K562 (cell line): ENCODE data around the gene COL8A2. TPM values are rescaled to one million over a fixed set of nuclear protein-coding genes. Genes with fewer than 3 reads are reported as not detected.

Source experiments
- ATAC-seq: fragments of 200-7000 bp; cut with Tn5 transposase; 3 replicates; pipeline ENCODE4 v1.9.1; 2020; ENCODE audit warnings: moderate library complexity
- BruUV-seq: library from RNA; stranded (reverse); fragments of 400-500 nt; replicated peaks from 2 replicates; lab custom pipeline; 2021; lab: Mats Ljungman, UMichigan
- CTCF ChIA-PET: fragments of 300-600 bp; formaldehyde crosslinking; extraction: SDS; loops from one replicate; lab custom pipeline; 2021; ENCODE audit warnings: low intra/inter-chr PET ratio; lab: Yijun Ruan, JAX
- POLR2A ChIA-PET: fragments of 300-600, 350-650 bp; sonication (Branson Sonifier 250); formaldehyde crosslinking; extraction: SDS; loops from one replicate; lab custom pipeline; 2021; ENCODE audit warnings: antibody characterized with exemption, inconsistent platforms; lab: Yijun Ruan, JAX
- DNase-seq, 4 experiments: peaks; one replicate each; pipeline versions ENCODE4 v3.0.0 to v3.0.0-alpha.2; 2011 to 2018; ENCODE audit warnings: low spot score in 3 of 4, mixed read lengths in 3 of 4; ENCODE audit errors: extremely low read depth in 1 of 4
- FAIRE-seq: peaks from 2 replicates; lab custom pipeline; 2011; peaks lifted over from hg19 to GRCh38; lab: Jason Lieb, UNC
- H2AFZ ChIP-seq: 2 replicates; pipeline ENCODE4 v1.6.0; 2011; ENCODE audit warnings: low read depth, low read length, control low read depth, inconsistent platforms
- H3K27ac ChIP-seq: fragments of 200-600 bp; 3 replicates; pipeline ENCODE4 v1.8.0; 2011; ENCODE audit warnings: low read depth, mild to moderate bottlenecking, control low read depth, inconsistent platforms, low read length, moderate library complexity, mixed read lengths; ENCODE audit errors: extremely low read depth
- H3K27me3 ChIP-seq, 2 experiments: fragments of 300-600 bp in 1 of 2; 2 replicates in 1 of 2; 3 replicates in 1 of 2; pipeline versions ENCODE4 v1.6.0 to v1.8.0; 2011; ENCODE audit warnings: inconsistent platforms in 2 of 2, low read length in 2 of 2, mild to moderate bottlenecking in 1 of 2, mixed read lengths in 1 of 2, moderate library complexity in 1 of 2; ENCODE audit not compliant: control insufficient read depth in 2 of 2, insufficient read depth in 2 of 2
- H3K36me3 ChIP-seq: fragments of 300-600 bp; 3 replicates; pipeline ENCODE4 v1.8.0; 2011; ENCODE audit warnings: mild to moderate bottlenecking, low read length, inconsistent platforms; ENCODE audit not compliant: control insufficient read depth, insufficient read depth
- H3K4me1 ChIP-seq, 2 experiments: fragments of 200-600 bp in 1 of 2; replicated peaks in 1 of 2; 2 replicates in 1 of 2; 3 replicates in 1 of 2; pipeline versions ENCODE4 v1.5.1 to v1.8.0; 2011; ENCODE audit warnings: inconsistent platforms in 2 of 2, low read length in 2 of 2, mild to moderate bottlenecking in 1 of 2, mixed read lengths in 1 of 2, moderate library complexity in 1 of 2; ENCODE audit not compliant: control insufficient read depth in 2 of 2, insufficient read depth in 2 of 2
- H3K4me2 ChIP-seq: 2 replicates; pipeline ENCODE4 v1.6.1; 2011; ENCODE audit warnings: low read length, control low read depth, inconsistent platforms, mixed read lengths; ENCODE audit not compliant: insufficient read depth
- H3K4me3 ChIP-seq: fragments of 200-600 bp; sonication (generic), shearing (Covaris generic); 2 replicates; pipeline ENCODE4 v1.5.1; 2016; ENCODE audit warnings: control low read depth, inconsistent platforms
- H3K79me2 ChIP-seq: fragments of 200-600 bp; 3 replicates; pipeline ENCODE4 v1.8.0; 2011; ENCODE audit warnings: low read length, inconsistent platforms; ENCODE audit not compliant: control insufficient read depth, insufficient read depth
- H3K9ac ChIP-seq, 2 experiments: 2 replicates each; pipeline versions ENCODE4 v1.6.0 to v1.6.1; 2011; ENCODE audit warnings: low read depth in 2 of 2, low read length in 2 of 2, control low read depth in 1 of 2, inconsistent platforms in 1 of 2, mild to moderate bottlenecking in 1 of 2, mixed read lengths in 1 of 2; ENCODE audit not compliant: insufficient read depth in 1 of 2
- H3K9me1 ChIP-seq: one replicate; pipeline ENCODE4 v1.6.0; 2011; ENCODE audit warnings: inconsistent platforms, mild to moderate bottlenecking, low read length, moderate library complexity; ENCODE audit not compliant: control insufficient read depth, insufficient read depth
- H3K9me3 ChIP-seq: replicated peaks from 2 replicates; pipeline ENCODE4 v1.5.1; 2011; ENCODE audit warnings: low read depth, low read length, inconsistent platforms; ENCODE audit not compliant: control insufficient read depth, insufficient read depth
- H4K20me1 ChIP-seq: replicated peaks from 2 replicates; pipeline ENCODE4 v1.6.1; 2011; ENCODE audit warnings: low read length, inconsistent platforms, mixed read lengths; ENCODE audit not compliant: control insufficient read depth, insufficient read depth
- FOSL1 ChIP-seq: fragments of 200-800 bp; sonication (Bioruptor generic); conservative IDR thresholded peaks from 2 replicates; pipeline ENCODE4 v1.6.1; 2016; ENCODE audit warnings: missing genetic modification characterization, missing compliant biosample characterization
- JUN ChIP-seq, 2 experiments: sonication (generic) in 1 of 2; formaldehyde crosslinking in 1 of 2; IDR thresholded peaks; 2 replicates each; pipeline versions ENCODE4 v1.6.1 to v1.8.0; 2012 to 2022; ENCODE audit warnings: borderline replicate concordance in 2 of 2, mild to moderate bottlenecking in 2 of 2, improper control_type of control experiment in 1 of 2, low read depth in 1 of 2, low read length in 1 of 2, missing genetic modification reagents in 1 of 2
- KAT2B ChIP-seq: IDR thresholded peaks from one replicate; pipeline ENCODE4 v1.6.1; 2012; ENCODE audit warnings: low read depth, mild to moderate bottlenecking, control low read depth, inconsistent platforms, low read length, moderate library complexity
- PTRF ChIP-seq: fragments of 450-650 bp; IDR thresholded peaks from 2 replicates; pipeline ENCODE4 v1.6.1; 2016; ENCODE audit warnings: mild to moderate bottlenecking, missing genetic modification characterization, missing compliant biosample characterization
- SIX5 ChIP-seq, 2 experiments: IDR thresholded peaks; 2 replicates each; pipeline ENCODE4 v1.6.1; 2011; ENCODE audit warnings: low read length in 2 of 2, borderline replicate concordance in 1 of 2, low read depth in 1 of 2, mild to moderate bottlenecking in 1 of 2, moderate library complexity in 1 of 2; ENCODE audit not compliant: insufficient read depth in 1 of 2
- WGBS: fragments of 100-300 bp; shearing (Covaris generic); methylation state at CpG from one replicate; pipeline ENCODE4 v1.1.6; 2016; ENCODE audit warnings: low coverage, mixed read lengths; ENCODE audit not compliant: insufficient coverage; ENCODE audit errors: missing lambda C conversion rate; 5-methylcytosine and 5-hydroxymethylcytosine counted together
- in situ Hi-C: fragments of 300-500 bp; cut with MboI; formaldehyde crosslinking; loops from 4 replicates; pipeline ENCODE4 v1.15.0; 2018; ENCODE audit warnings: inconsistent platforms, mixed read lengths
- intact Hi-C: fragments of 100-400 bp; cut with micrococcal nuclease; formaldehyde crosslinking; loops from 2 replicates; pipeline ENCODE4 v1.14.2; 2022
- polyA plus RNA-seq, 8 experiments: library from polyadenylated mRNA; depleted of rRNA in 4 of 8; stranded (reverse) in 5 of 8; unstranded in 3 of 8; fragments of >200 nt; fragmentation: Nextera tagmentation in 2 of 8; fragmentation: Illumina TruSeq in 1 of 8; extraction: Ambion mirVana in 2 of 8; extraction: Trizol in 1 of 8; gene quantifications; 2 replicates each; pipeline versions ENCODE4 v1.2.1 to v1.2.3, GENCODE V29; 2011 to 2014; ENCODE audit warnings: inconsistent platforms in 1 of 8, missing spikeins in 1 of 8
- total RNA-seq, 7 experiments: library from RNA; depleted of rRNA in 6 of 7; stranded (reverse); fragments of >200 nt in 6 of 7; fragmentation: Illumina TruSeq in 2 of 7; extraction: Trizol in 2 of 7; gene quantifications; 2 replicates each; pipeline versions ENCODE4 v1.2.1 to v1.2.3, GENCODE V29; 2011 to 2021; ENCODE audit warnings: low replicate concordance in 1 of 7
- TF ChIP-seq, protein P1 (sequence below): sonication (generic); formaldehyde crosslinking; IDR thresholded peaks from 2 replicates; pipeline ENCODE4 v1.8.0; 2022; ENCODE audit warnings: missing genetic modification reagents, mild to moderate bottlenecking, borderline replicate concordance
- TF ChIP-seq, protein P2 (sequence below): fragments of 200-400 bp; formaldehyde crosslinking; IDR thresholded peaks from 2 replicates; pipeline ENCODE4 v1.6.1; 2017; ENCODE audit warnings: mild to moderate bottlenecking, low read depth, low read length, moderate library complexity
- TF ChIP-seq, protein P3 (sequence below), 2 experiments: fragments of 450-650 bp; IDR thresholded peaks; 2 replicates each; pipeline ENCODE4 v1.6.1; 2018; ENCODE audit warnings: mild to moderate bottlenecking in 2 of 2, low read depth in 1 of 2; ENCODE audit not compliant: partially characterized antibody in 2 of 2

Gene COL8A2
- total and polyA plus RNA-seq, 9 of the 15 experiments (the other 6 are each of a cell fraction or from before 2014, with no cell fraction given) = 0.03 to 0.14 (median 0.04) TPM; not detected in 5

DNA sequence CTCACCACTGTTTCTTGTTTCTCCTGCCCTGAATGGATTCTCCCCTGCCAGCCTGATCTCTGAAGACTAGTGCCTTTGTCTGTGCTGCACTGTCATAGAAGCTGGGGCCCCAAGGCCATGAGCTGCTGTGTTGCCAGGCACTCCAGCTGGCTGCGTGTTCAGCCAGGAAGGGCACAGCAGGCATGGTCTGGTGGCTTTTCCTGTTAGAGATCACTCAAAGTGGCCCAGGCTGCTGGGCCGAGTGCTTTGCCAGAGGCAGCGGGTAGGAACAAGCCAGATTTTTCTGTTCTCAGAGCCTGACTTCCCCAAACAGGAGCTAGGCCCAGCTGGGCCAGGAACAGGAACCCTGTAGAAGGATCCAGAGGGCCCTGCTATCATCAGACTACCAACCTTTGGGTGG, 31.1 kb downstream of the COL8A2 start:
- TF ChIP-seq, protein P1, sequence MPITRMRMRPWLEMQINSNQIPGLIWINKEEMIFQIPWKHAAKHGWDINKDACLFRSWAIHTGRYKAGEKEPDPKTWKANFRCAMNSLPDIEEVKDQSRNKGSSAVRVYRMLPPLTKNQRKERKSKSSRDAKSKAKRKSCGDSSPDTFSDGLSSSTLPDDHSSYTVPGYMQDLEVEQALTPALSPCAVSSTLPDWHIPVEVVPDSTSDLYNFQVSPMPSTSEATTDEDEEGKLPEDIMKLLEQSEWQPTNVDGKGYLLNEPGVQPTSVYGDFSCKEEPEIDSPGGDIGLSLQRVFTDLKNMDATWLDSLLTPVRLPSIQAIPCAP (CRISPR knock-in tag) = no peak
- TF ChIP-seq PTRF (tag) (no peak), KAT2B (no peak), SIX5 (IDR thresholded peaks at IDR 0.05; ENCODE audit: borderline replicate concordance in 1 of 2, insufficient read depth in 1 of 2, low read depth in 1 of 2, low read length in 2 of 2) (no peak), JUN (IDR thresholded peaks at IDR 0.05; ENCODE audit: borderline replicate concordance, low read depth, low read length) (no peak), JUN (CRISPR knock-in tag; IDR thresholded peaks at IDR 0.05; ENCODE audit: borderline replicate concordance) (no peak), FOSL1 (tag) (no peak)
- TF ChIP-seq, protein P2, sequence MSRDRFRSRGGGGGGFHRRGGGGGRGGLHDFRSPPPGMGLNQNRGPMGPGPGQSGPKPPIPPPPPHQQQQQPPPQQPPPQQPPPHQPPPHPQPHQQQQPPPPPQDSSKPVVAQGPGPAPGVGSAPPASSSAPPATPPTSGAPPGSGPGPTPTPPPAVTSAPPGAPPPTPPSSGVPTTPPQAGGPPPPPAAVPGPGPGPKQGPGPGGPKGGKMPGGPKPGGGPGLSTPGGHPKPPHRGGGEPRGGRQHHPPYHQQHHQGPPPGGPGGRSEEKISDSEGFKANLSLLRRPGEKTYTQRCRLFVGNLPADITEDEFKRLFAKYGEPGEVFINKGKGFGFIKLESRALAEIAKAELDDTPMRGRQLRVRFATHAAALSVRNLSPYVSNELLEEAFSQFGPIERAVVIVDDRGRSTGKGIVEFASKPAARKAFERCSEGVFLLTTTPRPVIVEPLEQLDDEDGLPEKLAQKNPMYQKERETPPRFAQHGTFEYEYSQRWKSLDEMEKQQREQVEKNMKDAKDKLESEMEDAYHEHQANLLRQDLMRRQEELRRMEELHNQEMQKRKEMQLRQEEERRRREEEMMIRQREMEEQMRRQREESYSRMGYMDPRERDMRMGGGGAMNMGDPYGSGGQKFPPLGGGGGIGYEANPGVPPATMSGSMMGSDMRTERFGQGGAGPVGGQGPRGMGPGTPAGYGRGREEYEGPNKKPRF = no peak
- TF ChIP-seq, protein P3, sequence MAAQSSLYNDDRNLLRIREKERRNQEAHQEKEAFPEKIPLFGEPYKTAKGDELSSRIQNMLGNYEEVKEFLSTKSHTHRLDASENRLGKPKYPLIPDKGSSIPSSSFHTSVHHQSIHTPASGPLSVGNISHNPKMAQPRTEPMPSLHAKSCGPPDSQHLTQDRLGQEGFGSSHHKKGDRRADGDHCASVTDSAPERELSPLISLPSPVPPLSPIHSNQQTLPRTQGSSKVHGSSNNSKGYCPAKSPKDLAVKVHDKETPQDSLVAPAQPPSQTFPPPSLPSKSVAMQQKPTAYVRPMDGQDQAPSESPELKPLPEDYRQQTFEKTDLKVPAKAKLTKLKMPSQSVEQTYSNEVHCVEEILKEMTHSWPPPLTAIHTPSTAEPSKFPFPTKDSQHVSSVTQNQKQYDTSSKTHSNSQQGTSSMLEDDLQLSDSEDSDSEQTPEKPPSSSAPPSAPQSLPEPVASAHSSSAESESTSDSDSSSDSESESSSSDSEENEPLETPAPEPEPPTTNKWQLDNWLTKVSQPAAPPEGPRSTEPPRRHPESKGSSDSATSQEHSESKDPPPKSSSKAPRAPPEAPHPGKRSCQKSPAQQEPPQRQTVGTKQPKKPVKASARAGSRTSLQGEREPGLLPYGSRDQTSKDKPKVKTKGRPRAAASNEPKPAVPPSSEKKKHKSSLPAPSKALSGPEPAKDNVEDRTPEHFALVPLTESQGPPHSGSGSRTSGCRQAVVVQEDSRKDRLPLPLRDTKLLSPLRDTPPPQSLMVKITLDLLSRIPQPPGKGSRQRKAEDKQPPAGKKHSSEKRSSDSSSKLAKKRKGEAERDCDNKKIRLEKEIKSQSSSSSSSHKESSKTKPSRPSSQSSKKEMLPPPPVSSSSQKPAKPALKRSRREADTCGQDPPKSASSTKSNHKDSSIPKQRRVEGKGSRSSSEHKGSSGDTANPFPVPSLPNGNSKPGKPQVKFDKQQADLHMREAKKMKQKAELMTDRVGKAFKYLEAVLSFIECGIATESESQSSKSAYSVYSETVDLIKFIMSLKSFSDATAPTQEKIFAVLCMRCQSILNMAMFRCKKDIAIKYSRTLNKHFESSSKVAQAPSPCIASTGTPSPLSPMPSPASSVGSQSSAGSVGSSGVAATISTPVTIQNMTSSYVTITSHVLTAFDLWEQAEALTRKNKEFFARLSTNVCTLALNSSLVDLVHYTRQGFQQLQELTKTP (IDR thresholded peaks at IDR 0.05; ENCODE audit: low read depth in 1 of 2, partially characterized antibody in 2 of 2) = no peak
- ChIA-PET CTCF (no interaction called here), POLR2A (interaction anchor here (1.0 to 1.5 kb wide), 3 partner anchors 17 to 94 kb away, joined by 3 to 4 read pairs (median 3); no protein-coding TSS in a partner anchor)
- no peak for FAIRE-seq
- H3K36me3 ChIP-seq = peaks cover 62% of the 10 kb centered on the region; the same call in 2 of the 3 replicates
- no peaks in the 10 kb centered on the region for H4K20me1 ChIP-seq
- ATAC-seq = no peak
- H3K4me2 ChIP-seq = no peak overlapping the region
- H2AFZ ChIP-seq = no peak overlapping the region
- H3K9me3 ChIP-seq = no peaks in the 10 kb centered on the region
- 0 out of 4 replicates have a peak overlapping the region, but pooled peaks of 1 of the 2 experiments have one; percentile 38 for H3K9ac ChIP-seq
- H3K27me3 ChIP-seq = no peaks in the 10 kb centered on the region
- peaks cover 18% of the 10 kb centered on the region for H3K79me2 ChIP-seq
- BruUV-seq = no TSS peak
- intact Hi-C loops = no loop called here
- H3K27ac ChIP-seq = no peak overlapping the region
- peaks cover 5% of the 10 kb centered on the region for H3K9me1 ChIP-seq
- peaks cover 8 to 32% of the 10 kb centered on the region in 2 experiments; a peak in 4 of 5 replicates for H3K4me1 ChIP-seq
- in situ Hi-C loops = loop anchor here (5.0 kb wide), 1 partner anchor 93 kb away; no protein-coding TSS in a partner anchor
- 91% methylated on average over 3 of the region's 3 CpGs for whole genome bisulfite sequencing
- no peak for DNase-seq
- H3K4me3 ChIP-seq = no peak overlapping the region
